HG03064 (cell line): ENCODE measurements around the gene FAM177B.
"Not testable (repeated sequence)": the region's sequence is repeated elsewhere in the genome, so short reads cannot be mapped to it uniquely, and the experiment has no call there.

Experiments
- ATAC-seq: cut with Tn5 transposase; IDR thresholded peaks from one replicate; pipeline ENCODE4 v1.9.1; 2021; ENCODE audit warnings: low read depth; ENCODE audit not compliant: unreplicated experiment

The FAM177B gene

GRCh38 chr1:222739465-222739864 lies 2.5 kb downstream of the FAM177B start:
- no peak for ATAC-seq

- no peak for ATAC-seq
Observed at GRCh38 chr1:222739929-222740328, 2.9 kb downstream of the FAM177B start.

- ATAC-seq: not testable (repeated sequence)
Observed at GRCh38 chr1:222741630-222742457, 4.8 kb downstream of the FAM177B start.

GRCh38 chr1:222749927-222750326 lies 12.9 kb downstream of the FAM177B start:
- no peak for ATAC-seq

- peak; percentile 88 for ATAC-seq
Observed at GRCh38 chr1:222750651-222751050, 13.6 kb downstream of the FAM177B start.

- ATAC-seq: no peak
Observed at GRCh38 chr1:222751255-222751654, 14.3 kb downstream of the FAM177B start.

GRCh38 chr1:222754366-222755139 lies 17.6 kb downstream of the FAM177B start:
- ATAC-seq: no peak

- ATAC-seq: no peak
Observed at GRCh38 chr1:222757646-222758268, 20.8 kb downstream of the FAM177B start.

- no peak for ATAC-seq
Observed at GRCh38 chr1:222759451-222760035, 22.5 kb downstream of the FAM177B start.

- no peak for ATAC-seq
Observed at GRCh38 chr1:222761083-222761482, 24.1 kb downstream of the FAM177B start.

- not testable (repeated sequence) for ATAC-seq
Observed at GRCh38 chr1:222762178-222762577, 25.2 kb downstream of the FAM177B start.

GRCh38 chr1:222767152-222767571 lies 30.2 kb downstream of the FAM177B start:
- ATAC-seq: no peak

- ATAC-seq: no peak
Observed at GRCh38 chr1:222768592-222768991, 31.6 kb downstream of the FAM177B start.

GRCh38 chr1:222769181-222769580 lies 32.2 kb downstream of the FAM177B start:
- no peak for ATAC-seq

GRCh38 chr1:222769971-222770620 lies 33.1 kb downstream of the FAM177B start:
- ATAC-seq: no peak

GRCh38 chr1:222772996-222773379 lies 36.0 kb downstream of the FAM177B start:
- ATAC-seq: peak; percentile 81

- ATAC-seq: no peak
Observed at GRCh38 chr1:222777463-222777862, 40.5 kb downstream of the FAM177B start.

GRCh38 chr1:222777977-222778376 lies 41.0 kb downstream of the FAM177B start:
- ATAC-seq: no peak

GRCh38 chr1:222781251-222781650 lies 44.2 kb downstream of the FAM177B start:
- no peak for ATAC-seq

- no peak for ATAC-seq
Observed at GRCh38 chr1:222783051-222783450, 46.0 kb downstream of the FAM177B start.
